Measurements from ENCODE around the gene TGM1. TPM values are rescaled to one million over a fixed set of nuclear protein-coding genes. Genes with fewer than 3 reads are reported as not detected.

TGM1 gene
- total RNA-seq, 4 donors from 2014 or later, result 0.52 to 3.3 (median 1.6) TPM

DNA sequence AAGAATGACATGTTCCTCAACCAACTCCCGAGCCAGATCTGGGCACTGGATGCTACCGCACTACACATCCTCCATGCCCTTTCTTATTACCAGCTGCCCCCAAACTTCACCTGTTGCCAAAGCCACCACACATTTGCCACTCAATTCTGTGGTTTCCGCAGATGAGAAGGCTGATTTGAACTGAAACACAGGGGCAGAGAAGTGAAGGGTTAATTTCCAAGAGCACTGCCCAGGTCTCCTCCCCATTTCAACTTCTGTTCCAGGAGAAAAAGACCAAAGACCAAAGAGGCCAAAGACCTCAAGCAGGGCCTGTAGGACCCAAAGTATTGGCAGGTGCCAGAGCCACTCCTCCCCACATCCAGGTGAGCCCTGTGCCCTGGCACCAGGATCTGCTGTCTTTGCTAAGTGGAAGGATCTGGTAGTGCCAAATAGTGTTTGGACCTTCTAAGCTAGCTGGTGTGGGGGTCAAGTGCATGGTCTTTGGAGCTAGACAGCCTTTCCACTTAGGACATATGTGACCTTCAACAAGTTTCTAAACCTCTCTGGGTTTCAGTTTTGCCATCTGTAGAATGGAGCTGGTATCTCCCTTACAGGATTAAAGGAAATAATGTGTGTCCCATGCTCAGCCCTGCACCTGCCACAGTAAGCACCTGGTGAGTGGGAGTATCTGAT lies 28.6 kb upstream of the TGM1 start:
- Histone ChIP-seq H3K36me3 (peaks cover 31 to 70% (median 54%) of the 10 kb centered on the region in 4 donors), H3K9me3 (no peaks in the 10 kb centered on the region), H3K4me3 (no peak overlapping the region), H3K4me1 (peaks cover 0 to 3% (median under 1%) of the 10 kb centered on the region in 4 donors), H3K27me3 (no peaks in the 10 kb centered on the region), H3K27ac (replicated peaks in 1 of 4) (no peak overlapping the region)
- TF ChIP-seq, protein P1, sequence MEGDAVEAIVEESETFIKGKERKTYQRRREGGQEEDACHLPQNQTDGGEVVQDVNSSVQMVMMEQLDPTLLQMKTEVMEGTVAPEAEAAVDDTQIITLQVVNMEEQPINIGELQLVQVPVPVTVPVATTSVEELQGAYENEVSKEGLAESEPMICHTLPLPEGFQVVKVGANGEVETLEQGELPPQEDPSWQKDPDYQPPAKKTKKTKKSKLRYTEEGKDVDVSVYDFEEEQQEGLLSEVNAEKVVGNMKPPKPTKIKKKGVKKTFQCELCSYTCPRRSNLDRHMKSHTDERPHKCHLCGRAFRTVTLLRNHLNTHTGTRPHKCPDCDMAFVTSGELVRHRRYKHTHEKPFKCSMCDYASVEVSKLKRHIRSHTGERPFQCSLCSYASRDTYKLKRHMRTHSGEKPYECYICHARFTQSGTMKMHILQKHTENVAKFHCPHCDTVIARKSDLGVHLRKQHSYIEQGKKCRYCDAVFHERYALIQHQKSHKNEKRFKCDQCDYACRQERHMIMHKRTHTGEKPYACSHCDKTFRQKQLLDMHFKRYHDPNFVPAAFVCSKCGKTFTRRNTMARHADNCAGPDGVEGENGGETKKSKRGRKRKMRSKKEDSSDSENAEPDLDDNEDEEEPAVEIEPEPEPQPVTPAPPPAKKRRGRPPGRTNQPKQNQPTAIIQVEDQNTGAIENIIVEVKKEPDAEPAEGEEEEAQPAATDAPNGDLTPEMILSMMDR (IDR thresholded peaks at IDR 0.05), result no peak
- TF ChIP-seq POLR2AphosphoS5 (IDR thresholded peaks at IDR 0.05), result no peak
- no peak for TF ChIP-seq POLR2A (IDR thresholded peaks at IDR 0.05; ENCODE audit: low read depth)
- TF ChIP-seq EP300 (IDR thresholded peaks at IDR 0.05), result no peak
- WGBS, result 95% methylated on average over 3 of the region's 3 CpGs
- intact Hi-C loops (cut with DNase I), result no loop called here
- no peak for DNase-seq (ENCODE audit: extremely low spot score)

DNA sequence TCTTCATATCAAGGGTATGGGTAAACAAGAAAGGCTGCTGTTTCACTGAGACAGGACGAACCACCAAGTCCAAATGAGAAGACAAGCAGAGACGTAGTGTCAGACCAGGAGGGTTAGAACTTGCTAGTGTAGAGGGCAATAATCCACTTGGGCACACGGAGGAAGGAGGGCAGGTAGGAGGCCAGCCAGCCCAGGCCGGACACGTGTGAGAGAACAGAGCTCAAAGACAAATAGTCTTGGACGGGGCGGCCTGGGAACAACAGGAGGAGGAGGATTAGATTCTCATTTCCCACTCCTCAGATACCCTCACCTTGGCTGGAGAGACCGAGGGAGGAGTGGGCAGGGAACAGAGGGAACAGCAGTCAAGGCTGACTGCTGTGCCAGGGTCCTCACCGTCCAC lies 27.8 kb upstream of the TGM1 start:
- TF ChIP-seq POLR2AphosphoS5 (IDR thresholded peaks at IDR 0.05), result no peak
- TF ChIP-seq, protein P1 (IDR thresholded peaks at IDR 0.05), result no peak
- no peak for TF ChIP-seq POLR2A (IDR thresholded peaks at IDR 0.05; ENCODE audit: low read depth)
- no peak for TF ChIP-seq EP300 (IDR thresholded peaks at IDR 0.05)
- H3K36me3 ChIP-seq, result peaks cover 27 to 61% (median 46%) of the 10 kb centered on the region in 4 donors
- intact Hi-C loops (cut with DNase I), result no loop called here

DNA sequence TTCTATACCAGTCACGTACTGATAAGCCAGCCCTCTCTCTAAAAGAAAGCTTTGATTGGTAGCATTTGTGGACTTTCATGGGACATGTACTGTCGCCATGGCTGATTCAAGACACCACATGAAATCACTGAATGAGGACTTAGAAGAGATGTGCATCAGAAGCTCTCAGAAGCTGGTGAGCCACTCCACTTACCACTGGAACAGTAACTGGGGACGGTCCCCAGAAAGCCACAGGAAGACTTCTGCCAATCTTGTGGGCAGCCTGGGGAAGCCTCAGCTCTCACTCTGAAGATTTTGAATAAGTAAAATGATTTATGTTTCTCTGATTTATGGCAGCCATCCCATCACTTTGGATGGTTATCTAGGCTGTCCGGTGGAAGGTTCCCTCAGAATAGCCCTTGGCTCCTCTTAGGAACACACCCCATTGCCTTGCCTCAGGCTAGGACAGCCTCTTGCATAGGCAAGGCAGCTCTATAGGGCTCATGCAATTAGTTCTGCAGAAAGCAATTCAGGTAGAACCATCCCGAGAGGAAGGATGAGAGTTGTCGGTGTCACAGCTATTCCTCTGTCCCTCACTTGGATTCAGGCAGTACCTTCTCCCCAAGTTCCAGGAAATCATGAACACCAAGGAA lies 26.8 kb upstream of the TGM1 start:
- Histone ChIP-seq H3K27me3 (no peaks in the 10 kb centered on the region), H3K4me3 (no peak overlapping the region), H3K36me3 (peaks cover 20 to 54% (median 38%) of the 10 kb centered on the region in 4 donors), H3K27ac (replicated peaks in 1 of 4) (no peak overlapping the region), H3K4me1 (no peaks in the 10 kb centered on the region), H3K9me3 (no peaks in the 10 kb centered on the region)
- DNase-seq (ENCODE audit: extremely low spot score), result no peak
- intact Hi-C loops (cut with DNase I), result no loop called here
- WGBS, result 81% methylated on average over 6 of the region's 6 CpGs
- TF ChIP-seq POLR2A (IDR thresholded peaks at IDR 0.05; ENCODE audit: low read depth), result no peak
- no peak for TF ChIP-seq EP300 (IDR thresholded peaks at IDR 0.05)
- TF ChIP-seq, protein P1 (IDR thresholded peaks at IDR 0.05), result no peak
- TF ChIP-seq POLR2AphosphoS5 (IDR thresholded peaks at IDR 0.05), result no peak

More for the DNA sequence above, 27.8 kb upstream of the TGM1 start:
- Histone ChIP-seq H3K9me3 (no peaks in the 10 kb centered on the region), H3K27ac (replicated peaks in 1 of 4) (no peak overlapping the region), H3K27me3 (no peaks in the 10 kb centered on the region), H3K4me3 (no peak overlapping the region), H3K4me1 (no peaks in the 10 kb centered on the region)
- 76% methylated on average over 9 of the region's 9 CpGs for WGBS
- no peak for DNase-seq (ENCODE audit: extremely low spot score)

- H3K27ac ChIP-seq (replicated peaks in 1 of 4), result no peak overlapping the region
- peaks cover 12 to 29% (median 27%) of the 10 kb centered on the region in 4 donors for H3K36me3 ChIP-seq
- DNase-seq (ENCODE audit: extremely low spot score), result no peak
- no peaks in the 10 kb centered on the region for H3K4me1 ChIP-seq
- intact Hi-C loops (cut with DNase I), result no loop called here
- 96% methylated on average over 5 of the region's 5 CpGs for WGBS
- H3K4me3 ChIP-seq, result no peak overlapping the region
- TF ChIP-seq, protein P1 (IDR thresholded peaks at IDR 0.05), result no peak
- no peak for TF ChIP-seq POLR2AphosphoS5 (IDR thresholded peaks at IDR 0.05)
- no peak for TF ChIP-seq EP300 (IDR thresholded peaks at IDR 0.05)
- TF ChIP-seq POLR2A (IDR thresholded peaks at IDR 0.05; ENCODE audit: low read depth), result no peak
- no peaks in the 10 kb centered on the region for H3K9me3 ChIP-seq
- no peaks in the 10 kb centered on the region for H3K27me3 ChIP-seq
Measured at GRCh38 chr14:24286996-24287395, 24.0 kb upstream of the TGM1 start.
